B cell (primary cell): Measurements from ENCODE around the gene TMEM132A. TPM values are rescaled to one million over a fixed set of nuclear protein-coding genes. Genes with fewer than 3 reads are reported as not detected.
A peak's percentile ranks its signal among the peaks of the same experiment; 100 is the strongest.

Experiments used
- ATAC-seq: fragments of 200-7000 bp; cut with Tn5 transposase; one replicate; pipeline ENCODE4 v1.10.0; 2021; ENCODE audit warnings: low read depth, mild to moderate bottlenecking, moderate number of reproducible peaks, moderate library complexity
- CTCF ChIA-PET: fragments of 350-600 bp; sonication (Branson Sonifier 250); formaldehyde crosslinking; loops from one replicate; lab custom pipeline; 2021; ENCODE audit warnings: antibody characterized with exemption, inconsistent platforms; lab: Charles Lee
- POLR2A ChIA-PET: fragments of 350-600 bp; sonication (Branson Sonifier 250); formaldehyde crosslinking; loops from one replicate; lab custom pipeline; 2021; ENCODE audit warnings: antibody characterized with exemption; lab: Charles Lee
- DNase-seq: peaks from one replicate; pipeline ENCODE4 v3.0.0; 2013
- H2AFZ ChIP-seq: 2 replicates; pipeline ENCODE4 v1.6.1; 2012; ENCODE audit warnings: mild to moderate bottlenecking, low read depth, low read length; ENCODE audit not compliant: insufficient read depth, poor library complexity, severe bottlenecking
- H3K27ac ChIP-seq, 2 donors: 1 replicate in 1 of 2; 2 replicates in 1 of 2; pipeline ENCODE4 v1.5.1; 2012 to 2013; ENCODE audit warnings: low read length in 2 of 2, mild to moderate bottlenecking in 2 of 2, moderate library complexity in 1 of 2
- H3K27me3 ChIP-seq, 4 experiments: fragments of 200-600 bp in 1 of 4; sonication (generic) in 1 of 4; replicated peaks in 1 of 4; 1 replicate in 2 of 4; 2 replicates in 2 of 4; pipeline versions ENCODE4 v1.6.1 to v1.7.0; 2013 to 2016; ENCODE audit warnings: low read length in 3 of 4, mild to moderate bottlenecking in 2 of 4, mixed read lengths in 1 of 4, moderate library complexity in 1 of 4; ENCODE audit not compliant: insufficient read depth in 4 of 4, control insufficient read depth in 3 of 4; ENCODE audit errors: control extremely low read depth in 1 of 4
- H3K36me3 ChIP-seq, 2 experiments: replicated peaks in 1 of 2; 1 replicate in 1 of 2; 2 replicates in 1 of 2; pipeline versions ENCODE4 v1.6.1 to v1.7.1; 2013; ENCODE audit warnings: low read length in 1 of 2; ENCODE audit not compliant: insufficient read depth in 2 of 2, control insufficient read depth in 1 of 2; ENCODE audit errors: control extremely low read depth in 1 of 2, extremely low read depth in 1 of 2
- H3K4me1 ChIP-seq, 2 donors: fragments of 200-600 bp in 1 of 2; sonication (generic) in 1 of 2; 1 replicate in 1 of 2; 2 replicates in 1 of 2; pipeline versions ENCODE4 v1.5.1 to v1.6.1; 2013 to 2017; ENCODE audit warnings: low read length in 2 of 2; ENCODE audit not compliant: control insufficient read depth in 2 of 2, insufficient read depth in 2 of 2
- H3K4me2 ChIP-seq: replicated peaks from 2 replicates; pipeline ENCODE3; 2012; ENCODE audit warnings: mild to moderate bottlenecking, low read depth, low read length; ENCODE audit not compliant: poor library complexity, severe bottlenecking
- H3K4me3 ChIP-seq, 5 experiments: fragments of 200-600 bp in 1 of 5; sonication (generic) in 1 of 5; 1 replicate in 3 of 5; 2 replicates in 2 of 5; pipeline versions ENCODE4 v1.5.1 to v1.7.0; 2011 to 2016; ENCODE audit warnings: low read length in 4 of 5, mild to moderate bottlenecking in 4 of 5, low read depth in 2 of 5, control low read depth in 1 of 5, moderate library complexity in 1 of 5; ENCODE audit not compliant: insufficient read depth in 1 of 5; ENCODE audit errors: control extremely low read depth in 1 of 5, extremely low read depth in 1 of 5
- H3K79me2 ChIP-seq: fragments of 200-600 bp; sonication (generic); one replicate; pipeline ENCODE4 v1.6.0; 2016; ENCODE audit warnings: low read length; ENCODE audit not compliant: control insufficient read depth, insufficient read depth
- H3K9ac ChIP-seq: fragments of 200-600 bp; sonication (generic); 2 replicates; pipeline ENCODE4 v1.6.1; 2017; ENCODE audit warnings: mild to moderate bottlenecking, low read length, moderate library complexity
- H3K9me3 ChIP-seq, 3 donors: one replicate each; pipeline versions ENCODE4 v1.6.1 to v1.7.1; 2013; ENCODE audit warnings: low read length in 2 of 3; ENCODE audit not compliant: control insufficient read depth in 2 of 3, insufficient read depth in 1 of 3; ENCODE audit errors: control extremely low read depth in 1 of 3
- H4K20me1 ChIP-seq: 2 replicates; pipeline ENCODE4 v1.6.0; 2012; ENCODE audit warnings: mild to moderate bottlenecking, low read length; ENCODE audit not compliant: insufficient read depth, control insufficient read depth, poor library complexity, severe bottlenecking
- H3K27ac Mint-ChIP-seq: one replicate; pipeline ENCODE4 v1.8.0; 2021; ENCODE audit warnings: mixed read lengths
- H3K27me3 Mint-ChIP-seq: one replicate; pipeline ENCODE4 v1.8.0; 2021; ENCODE audit warnings: mixed read lengths
- H3K4me1 Mint-ChIP-seq: one replicate; pipeline ENCODE4 v1.8.0; 2021; ENCODE audit warnings: mixed read lengths
- H3K4me3 Mint-ChIP-seq: one replicate; pipeline ENCODE4 v1.8.0; 2021; ENCODE audit warnings: mixed read lengths
- H3K9me3 Mint-ChIP-seq: one replicate; pipeline ENCODE4 v1.8.0; 2022; ENCODE audit warnings: mixed read lengths; ENCODE audit not compliant: insufficient read depth
- EZH2 ChIP-seq: IDR thresholded peaks from 2 replicates; pipeline ENCODE4 v1.6.1; 2012; ENCODE audit warnings: borderline replicate concordance, low read depth, mild to moderate bottlenecking, moderate library complexity, low read length; ENCODE audit not compliant: insufficient read depth, poor library complexity, severe bottlenecking
- WGBS: methylation state at CpG from one replicate; pipeline ENCODE4 v1.1.5; 2013; ENCODE audit warnings: missing lambda C conversion rate; ENCODE audit not compliant: insufficient coverage; 5-methylcytosine and 5-hydroxymethylcytosine counted together
- intact Hi-C: fragments of 100-400 bp; cut with micrococcal nuclease; formaldehyde crosslinking; loops from one replicate; pipeline ENCODE4 v1.10.0; 2022
- polyA plus RNA-seq: library from polyadenylated mRNA; depleted of rRNA; stranded (reverse); fragments of >200 nt; gene quantifications from 2 replicates; pipeline ENCODE4 v1.2.3, GENCODE V29; 2012
- total RNA-seq, 2 donors: library from RNA; stranded (reverse); fragments of 120-200 nt in 1 of 2; gene quantifications; 1 replicate in 1 of 2; 2 replicates in 1 of 2; pipeline versions ENCODE4 v1.2.3 to v1.2.4, GENCODE V29; 2013 to 2022
- TF ChIP-seq, protein P1 (sequence below): fragments of 200-600 bp; IDR thresholded peaks from one replicate; pipeline ENCODE4 v1.8.0; 2022; ENCODE audit warnings: antibody characterized with exemption, mild to moderate bottlenecking

Gene TMEM132A
- total and polyA plus RNA-seq, 2 donors (not counting 1 experiment from before 2014, with no cell fraction given): 1.2 to 11.3 TPM

GRCh38 chr11:60948250-60948649 is 24.0 kb downstream of the TMEM132A start:
- 100% methylated on average over 2 of the region's 5 CpGs for WGBS
- peak overlapping the region in 1 of 2 donors; percentile 64 for H3K27ac ChIP-seq
- no peak for DNase-seq
- intact Hi-C loops: no loop called here
- H3K9me3 Mint-ChIP-seq: no peaks in the 10 kb centered on the region
- TF ChIP-seq, protein P1, sequence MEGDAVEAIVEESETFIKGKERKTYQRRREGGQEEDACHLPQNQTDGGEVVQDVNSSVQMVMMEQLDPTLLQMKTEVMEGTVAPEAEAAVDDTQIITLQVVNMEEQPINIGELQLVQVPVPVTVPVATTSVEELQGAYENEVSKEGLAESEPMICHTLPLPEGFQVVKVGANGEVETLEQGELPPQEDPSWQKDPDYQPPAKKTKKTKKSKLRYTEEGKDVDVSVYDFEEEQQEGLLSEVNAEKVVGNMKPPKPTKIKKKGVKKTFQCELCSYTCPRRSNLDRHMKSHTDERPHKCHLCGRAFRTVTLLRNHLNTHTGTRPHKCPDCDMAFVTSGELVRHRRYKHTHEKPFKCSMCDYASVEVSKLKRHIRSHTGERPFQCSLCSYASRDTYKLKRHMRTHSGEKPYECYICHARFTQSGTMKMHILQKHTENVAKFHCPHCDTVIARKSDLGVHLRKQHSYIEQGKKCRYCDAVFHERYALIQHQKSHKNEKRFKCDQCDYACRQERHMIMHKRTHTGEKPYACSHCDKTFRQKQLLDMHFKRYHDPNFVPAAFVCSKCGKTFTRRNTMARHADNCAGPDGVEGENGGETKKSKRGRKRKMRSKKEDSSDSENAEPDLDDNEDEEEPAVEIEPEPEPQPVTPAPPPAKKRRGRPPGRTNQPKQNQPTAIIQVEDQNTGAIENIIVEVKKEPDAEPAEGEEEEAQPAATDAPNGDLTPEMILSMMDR: no peak
- no peaks in the 10 kb centered on the region for H3K27me3 Mint-ChIP-seq
- peak overlapping the region; percentile 40 for H3K4me2 ChIP-seq
- H3K27ac Mint-ChIP-seq: peak overlapping the region; percentile 51
- peaks cover 65% of the 10 kb centered on the region for H3K4me1 Mint-ChIP-seq
- no peak overlapping the region for H3K9ac ChIP-seq
- no peaks in the 10 kb centered on the region for H3K27me3 ChIP-seq
- no peaks in the 10 kb centered on the region for H3K9me3 ChIP-seq
- H2AFZ ChIP-seq: no peak overlapping the region
- H3K36me3 ChIP-seq: peaks cover 7 to 43% of the 10 kb centered on the region in 2 experiments
- ChIA-PET POLR2A (interaction anchor here (0.6 kb wide), 1 partner anchor 82 kb away, joined by 5 read pairs; no protein-coding TSS in a partner anchor), CTCF (interaction anchor here (0.6 to 1.6 kb wide), 4 partner anchors 22 to 161 kb away, joined by 3 to 10 read pairs (median 3); no protein-coding TSS in a partner anchor)
- peaks cover 36 to 41% of the 10 kb centered on the region in 2 donors for H3K4me1 ChIP-seq
- peaks cover 82% of the 10 kb centered on the region for H3K79me2 ChIP-seq
- peak overlapping the region; percentile 53 for H3K4me3 Mint-ChIP-seq
- H4K20me1 ChIP-seq: peaks cover 63% of the 10 kb centered on the region
- no peak for ATAC-seq
- no peak overlapping the region for H3K4me3 ChIP-seq

DNA sequence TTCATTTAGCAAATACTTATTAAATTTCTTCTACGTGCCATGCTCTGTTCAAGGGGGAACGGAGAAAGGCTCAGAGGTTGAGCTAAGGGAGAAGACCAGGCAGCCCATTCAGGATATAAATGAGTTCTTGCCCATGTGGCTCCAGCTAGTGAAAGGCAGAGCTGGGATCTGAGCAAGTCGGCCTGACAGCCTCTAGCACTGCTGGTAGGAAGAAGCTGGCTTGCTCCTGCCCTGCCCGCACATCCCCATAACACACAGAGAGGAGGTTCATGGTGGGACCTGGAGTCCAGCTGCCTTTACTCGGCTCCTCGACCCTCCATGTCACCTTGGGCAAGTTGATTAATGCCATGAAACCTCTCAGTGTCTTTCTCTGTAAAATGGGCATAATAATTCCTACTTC is 25.8 kb downstream of the TMEM132A start:
- peak overlapping the region; percentile 100 for H3K4me2 ChIP-seq
- peak overlapping the region; percentile 90 for H3K4me3 Mint-ChIP-seq
- H3K4me1 ChIP-seq: peaks cover 48 to 55% of the 10 kb centered on the region in 2 donors
- POLR2A ChIA-PET: interaction anchor here (0.9 to 3.6 kb wide), 4 partner anchors 18 to 211 kb away, joined by 3 to 26 read pairs (median 4); partner anchors contain the start of genes PRPF19 and TMEM109
- H3K36me3 ChIP-seq: peaks cover 4 to 29% of the 10 kb centered on the region in 2 experiments
- no peak for TF ChIP-seq EZH2
- TF ChIP-seq, protein P1: no peak
- peak overlapping the region; percentile 91 for H3K27ac Mint-ChIP-seq
- peaks cover 71% of the 10 kb centered on the region for H3K79me2 ChIP-seq
- peak overlapping the region; percentile 88 for H3K9ac ChIP-seq
- peak overlapping the region in 1 of 2 donors; percentile 98 for H3K27ac ChIP-seq
- ATAC-seq (no peak), DNase-seq (peak; percentile 20)
- CTCF ChIA-PET: interaction anchor here (1.0 to 1.4 kb wide), 8 partner anchors 9 to 237 kb away, joined by 3 to 12 read pairs (median 5); no protein-coding TSS in a partner anchor
- H4K20me1 ChIP-seq: peaks cover 46% of the 10 kb centered on the region
- H2AFZ ChIP-seq: no peak overlapping the region
- H3K4me3 ChIP-seq: peak overlapping the region; percentile 12 to 99 (median 81)
- H3K27me3 ChIP-seq: no peaks in the 10 kb centered on the region
- WGBS: 61% methylated on average over 3 of the region's 6 CpGs
- peaks cover 64% of the 10 kb centered on the region for H3K4me1 Mint-ChIP-seq
- H3K9me3 Mint-ChIP-seq: no peaks in the 10 kb centered on the region
- intact Hi-C loops: loop anchor here (5.0 kb wide), 1 partner anchor 108 kb away; the partner anchor contains the start of gene CCDC86
- no peaks in the 10 kb centered on the region for H3K27me3 Mint-ChIP-seq
- H3K9me3 ChIP-seq: no peaks in the 10 kb centered on the region
